Stimulated activated CD8-positive, alpha-beta memory T cell treated with anti-CD3 and anti-CD28 coated beads, Interleukin-4, amount 100 ng/mL, for 1 hour (primary cell): Measurements from ENCODE around the gene ARFGAP1.

Experiments used
- DNase-seq, 2 donors: peaks; one replicate each; pipeline ENCODE4 v3.0.0-alpha.2; 2020; ENCODE audit warnings: low read depth in 2 of 2, low spot score in 1 of 2

The ARFGAP1 gene

DNA sequence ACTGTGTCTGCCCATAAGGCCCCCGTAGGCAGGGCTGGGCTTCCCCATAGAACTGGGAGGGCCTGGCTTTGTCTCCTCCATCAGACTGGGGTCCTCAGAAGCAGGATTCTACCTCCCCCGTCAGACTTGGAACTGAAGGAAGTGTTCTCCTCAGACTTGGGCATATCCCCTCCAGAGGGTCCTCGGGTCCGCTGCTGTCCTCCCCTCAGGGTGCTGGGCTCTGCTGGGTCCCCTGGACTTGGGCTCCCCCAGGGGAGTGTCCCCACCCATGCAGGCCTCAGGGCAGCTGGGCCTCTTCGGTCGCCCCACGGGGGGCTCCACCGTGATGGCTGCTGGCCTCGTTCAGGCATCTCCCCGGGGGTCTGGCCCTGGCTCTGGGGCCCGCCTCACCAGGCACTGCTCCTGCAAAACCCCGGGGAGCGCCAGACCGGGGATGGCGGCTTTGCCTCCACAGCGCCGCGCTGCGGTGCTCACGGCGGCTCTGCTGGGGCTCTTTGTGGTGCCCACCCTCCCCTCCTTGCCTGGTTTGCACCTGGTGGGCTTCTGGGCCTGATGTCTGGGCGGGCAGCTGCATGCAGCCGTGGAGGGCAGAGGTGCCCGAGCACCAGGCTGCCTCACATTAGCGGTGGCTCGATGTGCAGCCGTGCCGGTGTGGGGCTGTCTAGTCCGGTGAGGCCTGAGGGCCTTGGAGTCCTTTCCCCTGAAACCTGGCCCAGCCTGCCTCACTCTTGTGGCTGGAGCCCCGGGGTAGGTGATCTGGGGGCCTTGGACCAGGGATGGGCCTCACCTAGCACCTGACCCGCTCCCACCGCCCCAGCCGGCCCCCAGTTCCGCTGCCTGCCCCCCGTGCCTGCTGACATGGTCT is 34.3 kb downstream of the ARFGAP1 start:
- no peak for DNase-seq

DNA sequence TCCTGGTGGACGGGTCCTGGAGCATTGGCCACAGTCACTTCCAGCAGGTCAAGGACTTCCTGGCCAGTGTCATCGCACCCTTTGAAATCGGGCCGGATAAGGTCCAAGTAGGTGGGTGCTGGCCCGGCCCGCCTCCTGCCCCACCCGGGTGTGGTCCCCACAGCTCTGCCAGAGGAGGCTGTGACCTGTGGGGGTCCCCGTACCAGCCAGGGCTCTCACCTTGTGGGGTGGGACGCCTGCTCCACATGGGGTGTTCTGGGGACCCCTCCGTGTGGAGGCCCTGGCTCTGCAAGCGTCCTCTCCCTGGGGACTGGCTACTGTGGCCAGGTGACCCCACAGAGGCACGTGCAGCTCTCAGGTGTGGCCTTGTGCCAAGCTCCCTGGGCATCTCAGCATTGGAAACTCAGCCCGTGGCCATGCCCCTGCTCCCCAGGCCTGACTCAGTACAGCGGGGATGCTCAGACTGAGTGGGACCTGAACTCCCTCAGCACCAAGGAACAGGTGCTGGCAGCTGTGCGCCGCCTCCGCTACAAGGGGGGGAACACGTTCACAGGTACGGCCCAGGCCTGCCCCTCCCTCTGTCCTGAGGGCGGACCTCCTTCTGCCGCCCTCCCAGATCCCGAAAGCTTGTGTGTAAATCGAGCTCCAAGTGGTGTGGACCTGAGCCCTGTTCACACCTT is 35.1 kb downstream of the ARFGAP1 start:
- no peak for DNase-seq

GRCh38 chr20:63308218-63308911 is 35.8 kb downstream of the ARFGAP1 start:
- no peak for DNase-seq

- no peak for DNase-seq
These were observed 36.9 kb downstream of the ARFGAP1 start for GRCh38 chr20:63309261-63310071.

- DNase-seq: no peak
These were observed 37.8 kb downstream of the ARFGAP1 start for GRCh38 chr20:63310265-63310991.

- DNase-seq: no peak
These were observed 38.7 kb downstream of the ARFGAP1 start for GRCh38 chr20:63311186-63311832.

DNA sequence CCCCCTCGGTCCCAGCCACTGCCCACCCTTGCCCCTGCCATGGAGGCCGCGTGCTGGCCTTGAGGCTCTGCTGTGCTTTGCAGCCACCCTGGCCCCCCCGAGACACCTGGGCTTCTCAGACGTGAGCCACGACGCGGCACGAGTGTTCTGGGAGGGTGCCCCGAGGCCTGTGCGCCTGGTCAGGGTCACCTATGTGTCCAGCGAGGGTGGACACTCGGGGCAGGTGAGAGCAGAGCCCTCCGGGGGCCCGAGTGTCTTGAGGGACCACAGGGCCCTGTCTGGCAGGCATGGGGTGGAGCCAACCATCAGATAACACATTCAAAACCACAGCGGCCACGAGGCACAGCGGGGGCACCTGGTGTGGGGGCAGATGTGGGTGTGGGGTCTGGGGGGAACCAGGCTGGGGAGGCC is 39.2 kb downstream of the ARFGAP1 start:
- DNase-seq: no peak

DNA sequence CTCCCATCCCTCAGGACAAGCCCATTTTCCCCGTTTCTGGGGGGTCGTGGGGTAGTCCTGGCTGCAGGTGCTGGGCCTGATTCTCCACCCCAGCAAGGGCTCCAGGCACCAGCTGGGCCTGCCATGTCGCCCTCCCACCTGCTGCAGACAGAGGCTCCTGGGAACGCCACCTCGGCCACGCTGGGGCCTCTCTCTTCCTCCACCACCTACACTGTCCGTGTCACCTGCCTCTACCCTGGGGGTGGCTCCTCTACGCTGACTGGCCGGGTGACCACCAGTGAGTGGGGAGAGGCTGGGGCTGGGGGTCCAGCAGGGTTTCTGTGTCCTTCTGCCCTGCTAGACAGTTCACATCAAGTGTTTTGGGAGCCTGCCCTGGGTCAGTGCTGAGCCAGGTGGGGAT is 39.7 kb downstream of the ARFGAP1 start:
- DNase-seq: no peak

- DNase-seq: no peak
These were observed 40.2 kb downstream of the ARFGAP1 start for GRCh38 chr20:63312690-63313348.

DNA sequence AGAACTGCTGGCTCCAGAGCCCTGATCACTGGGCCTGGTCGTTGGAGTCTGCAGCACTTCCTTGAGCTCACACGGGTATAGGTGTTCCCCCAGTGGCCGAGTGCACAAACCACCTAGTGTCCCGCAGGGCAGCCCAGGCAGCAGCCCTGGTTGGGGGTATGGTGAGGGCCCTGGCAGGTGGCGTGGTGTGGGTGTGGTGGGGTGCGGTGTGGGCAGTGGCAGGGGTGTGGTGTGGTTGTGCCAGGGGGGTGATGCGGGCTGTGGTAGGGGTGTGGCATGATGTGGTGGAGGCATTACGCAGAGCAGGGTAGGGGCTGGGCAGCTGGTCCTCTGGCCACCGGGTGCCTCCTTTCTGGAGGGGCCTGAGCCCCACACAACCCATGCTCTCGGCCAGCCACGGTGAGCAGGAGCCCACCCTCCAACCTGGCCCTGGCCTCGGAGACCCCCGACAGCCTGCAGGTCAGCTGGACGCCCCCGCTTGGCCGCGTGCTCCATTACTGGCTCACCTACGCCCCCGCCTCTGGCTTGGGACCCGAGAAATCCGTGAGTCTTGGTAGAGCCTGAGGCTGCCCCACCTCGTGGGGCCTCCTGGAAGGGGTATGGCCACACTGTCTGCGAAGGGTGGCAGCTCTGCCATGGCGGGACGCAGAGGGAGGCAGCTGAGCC is 40.9 kb downstream of the ARFGAP1 start:
- DNase-seq: no peak

DNA sequence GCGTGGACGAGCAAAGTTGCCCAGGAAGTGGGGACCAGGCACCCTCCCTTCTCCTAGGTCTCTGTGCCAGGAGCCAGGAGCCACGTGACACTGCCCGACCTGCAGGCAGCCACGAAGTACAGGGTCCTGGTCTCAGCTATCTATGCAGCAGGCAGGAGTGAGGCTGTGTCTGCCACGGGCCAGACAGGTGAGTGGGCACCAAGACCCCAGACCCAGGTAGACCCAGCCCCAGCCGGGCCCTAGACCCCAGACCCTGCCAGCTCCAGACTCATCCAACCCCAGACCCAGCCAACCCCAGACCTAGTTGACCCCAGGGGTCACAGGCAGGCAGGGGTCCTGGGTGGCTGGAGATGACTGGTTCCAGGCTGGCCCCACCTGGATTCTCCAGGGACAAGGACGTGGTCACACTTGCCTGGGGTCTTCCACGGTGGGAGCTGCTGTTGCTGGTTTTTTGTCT is 41.4 kb downstream of the ARFGAP1 start:
- DNase-seq: no peak

DNA sequence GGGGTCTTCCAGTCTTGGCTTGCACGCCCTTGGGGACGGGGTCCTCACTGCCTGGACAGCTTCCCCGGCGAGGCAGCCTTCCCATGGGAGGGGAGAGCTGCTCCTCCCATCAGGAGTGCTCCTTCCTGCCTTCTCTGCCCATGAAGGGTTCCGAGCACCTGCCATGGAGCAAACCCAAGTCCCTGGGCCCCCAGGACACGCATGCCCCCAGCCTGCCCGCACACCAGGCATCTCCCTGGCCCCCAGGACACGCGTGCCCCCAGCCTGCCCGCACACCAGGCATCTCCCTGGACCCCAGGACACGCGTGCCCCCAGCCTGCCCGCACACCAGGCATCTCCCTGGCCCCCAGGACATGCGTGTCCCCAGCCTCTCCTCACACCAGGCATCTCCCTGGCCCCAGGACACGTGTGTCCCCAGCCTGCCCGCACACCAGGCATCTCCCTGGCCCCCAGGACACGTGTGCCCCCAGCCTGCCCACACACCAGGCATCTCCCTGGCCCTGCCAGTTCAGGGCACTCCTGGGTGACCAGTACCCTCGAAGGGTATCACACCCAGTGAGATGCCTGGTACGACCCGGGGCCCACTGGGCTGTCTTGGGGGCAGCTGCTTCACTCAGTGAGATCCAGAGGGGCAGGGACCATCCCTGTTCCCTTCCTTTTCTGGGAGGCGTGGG is 42.1 kb downstream of the ARFGAP1 start:
- DNase-seq: no peak

DNA sequence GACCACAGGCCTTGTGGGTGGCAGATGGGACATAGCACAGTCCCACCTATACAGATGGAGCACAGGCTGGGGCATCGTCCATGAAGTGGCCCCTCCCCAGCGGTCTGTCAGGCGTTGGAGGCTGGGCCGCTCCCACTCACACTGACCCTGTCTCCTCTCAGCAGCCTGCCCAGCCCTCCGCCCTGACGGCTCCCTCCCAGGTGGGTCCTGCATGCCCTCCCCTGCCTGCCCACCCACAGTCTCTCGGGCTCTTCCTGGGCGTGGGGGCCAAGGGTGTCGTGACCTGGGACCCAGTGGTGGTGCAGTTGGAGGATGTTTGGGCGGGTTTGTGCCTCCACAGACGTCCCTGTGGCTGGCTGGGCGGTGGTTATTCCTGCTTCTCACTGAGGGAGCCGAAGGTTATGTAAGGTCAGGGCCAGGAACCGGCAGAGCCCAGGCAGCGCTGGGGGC is 42.7 kb downstream of the ARFGAP1 start:
- DNase-seq: no peak

DNA sequence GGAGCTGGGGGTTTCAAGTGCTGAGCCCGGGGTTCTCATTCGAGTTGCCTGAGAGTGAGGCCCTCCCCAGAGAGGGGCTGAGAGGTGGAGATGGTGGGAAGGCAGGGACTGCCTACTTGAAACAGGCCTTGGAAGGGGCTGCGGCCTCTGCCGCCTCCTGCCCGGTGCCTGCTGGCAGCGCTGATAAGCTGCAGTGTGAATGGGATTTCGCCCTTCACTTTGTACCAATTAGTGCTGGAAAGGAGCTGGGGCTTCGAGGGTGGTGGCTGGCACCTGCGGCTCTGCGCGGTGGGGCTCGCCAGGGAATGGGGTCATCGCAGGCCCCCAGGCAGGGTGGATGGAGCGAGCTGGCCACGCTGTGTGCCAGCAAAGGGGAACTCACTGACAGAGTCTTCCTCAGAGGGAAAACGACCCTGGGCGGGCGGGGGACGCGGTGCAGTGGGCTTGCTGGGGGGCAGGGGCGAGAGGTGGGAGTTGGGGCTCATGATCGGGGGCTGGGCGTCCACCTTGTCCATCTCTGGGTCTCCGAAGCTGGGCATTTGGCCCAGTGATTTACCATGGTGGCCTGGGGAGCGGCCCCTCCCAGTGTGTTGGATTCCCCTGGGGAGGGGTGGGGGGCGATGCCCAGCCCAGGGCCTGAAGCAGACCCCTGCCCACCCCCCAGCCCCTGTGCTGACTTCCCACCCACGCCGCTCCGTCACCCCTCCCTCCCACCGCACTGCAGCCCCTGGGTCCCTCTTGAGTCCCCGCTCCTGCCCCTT is 43.3 kb downstream of the ARFGAP1 start:
- DNase-seq: no peak

DNA sequence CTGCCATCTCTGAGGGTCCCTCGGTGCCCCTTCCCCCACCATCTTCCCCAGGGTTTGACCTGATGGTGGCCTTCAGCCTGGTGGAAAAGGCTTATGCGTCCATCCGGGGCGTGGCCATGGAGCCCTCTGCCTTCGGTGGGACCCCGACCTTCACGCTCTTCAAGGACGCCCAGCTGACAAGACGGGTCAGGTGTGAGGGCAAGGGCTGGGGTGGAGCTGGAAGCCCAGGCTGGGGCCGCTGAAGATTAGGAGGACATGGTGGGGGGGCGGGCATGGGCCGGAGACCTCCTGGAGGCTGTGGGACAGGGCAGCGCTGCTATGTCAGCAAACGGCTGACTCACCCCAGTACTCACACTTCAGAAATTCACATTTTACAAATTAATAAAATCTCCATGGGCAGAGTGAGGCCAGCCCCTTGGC is 43.9 kb downstream of the ARFGAP1 start:
- DNase-seq: no peak

DNA sequence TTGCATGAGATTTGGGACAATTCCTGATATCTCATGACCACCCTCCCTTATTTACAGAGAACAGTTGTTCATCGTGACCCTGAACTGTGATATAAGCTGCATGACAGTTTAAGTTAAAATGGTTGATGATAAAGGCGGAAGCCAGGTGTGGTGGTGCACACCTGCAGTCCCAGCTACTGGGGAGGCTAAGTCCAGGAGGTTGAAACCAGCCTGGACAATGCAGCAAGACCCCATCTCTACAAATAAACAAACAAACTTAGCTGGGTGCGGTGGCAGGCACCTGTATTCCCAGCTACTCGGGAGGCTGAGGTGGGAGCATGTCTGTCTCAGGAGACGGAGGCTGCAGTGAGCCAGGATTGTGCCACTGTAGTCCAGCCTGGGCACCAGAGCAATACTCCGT is 44.4 kb downstream of the ARFGAP1 start:
- DNase-seq: no peak

DNA sequence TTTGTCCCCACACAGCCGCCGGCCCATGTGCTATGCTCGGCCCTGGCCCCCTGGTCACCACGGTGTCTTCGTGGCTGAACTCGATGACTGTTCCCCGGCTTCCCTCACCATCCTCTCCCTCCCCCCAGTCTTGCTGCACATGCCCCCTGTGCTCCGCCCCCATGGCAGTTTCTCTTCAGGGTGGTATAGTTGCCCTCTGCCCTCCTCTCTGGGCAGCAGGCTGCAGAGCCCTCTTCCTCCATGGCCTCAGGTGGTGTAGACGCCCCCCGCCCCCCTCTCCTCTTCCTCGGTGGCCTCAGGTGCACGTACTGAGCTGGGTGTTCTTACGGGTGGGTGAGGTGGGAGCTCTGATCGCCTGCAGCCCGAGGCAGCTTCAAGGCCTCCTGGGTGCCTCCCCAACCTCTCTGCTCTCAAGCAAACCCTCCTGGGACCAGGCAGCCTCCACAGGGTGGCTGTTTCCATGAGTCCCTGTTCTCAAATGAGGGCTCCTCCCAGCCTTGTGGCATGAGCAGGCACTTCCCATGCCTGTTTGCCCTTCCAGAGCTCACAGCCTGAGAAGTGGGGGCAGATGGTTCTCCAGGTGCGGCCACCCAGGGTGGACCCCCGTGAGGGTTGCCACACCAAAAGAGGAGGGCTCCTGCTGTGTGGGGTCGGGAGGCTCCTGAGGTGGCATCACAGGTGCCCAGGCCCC is 45.1 kb downstream of the ARFGAP1 start:
- no peak for DNase-seq
